SK-N-MC (cell line): ENCODE data around the gene PPP4R2.

ENCODE experiments used
- DNase-seq: peaks from one replicate; pipeline ENCODE4 v3.0.0-alpha.2; 2011; ENCODE audit warnings: low read depth, low spot score
- H3K27ac ChIP-seq: fragments of 200-600 bp; sonication (generic); 2 replicates; pipeline ENCODE4 v1.5.1; 2016; ENCODE audit warnings: mixed run types
- H3K36me3 ChIP-seq: fragments of 200-600 bp; sonication (generic); 2 replicates; pipeline ENCODE4 v1.6.1; 2017; ENCODE audit warnings: antibody characterized with exemption, low read length, mixed read lengths; ENCODE audit not compliant: insufficient read depth
- H3K4me3 ChIP-seq: fragments of 200-600 bp; sonication (generic); 2 replicates; pipeline ENCODE4 v1.5.1; 2016
- H3K9ac ChIP-seq: fragments of 200-600 bp; sonication (generic); 2 replicates; pipeline ENCODE4 v1.8.0; 2017; ENCODE audit warnings: mixed run types, mixed read lengths; ENCODE audit not compliant: insufficient read length
- H3K9me3 ChIP-seq: fragments of 200-600 bp; sonication (generic); 2 replicates; pipeline ENCODE4 v1.6.1; 2017; ENCODE audit warnings: low read depth, mild to moderate bottlenecking, antibody characterized with exemption, low read length, moderate library complexity, mixed read lengths
- EZH2 ChIP-seq: fragments of 200-600 bp; sonication (generic); IDR thresholded peaks from one replicate; pipeline ENCODE4 v1.6.1; 2017; ENCODE audit warnings: antibody characterized with exemption
- FOXP2 ChIP-seq: optimal IDR thresholded peaks from 2 replicates; pipeline ENCODE3; 2011; ENCODE audit warnings: mild to moderate bottlenecking, moderate library complexity; ENCODE audit not compliant: insufficient read depth; ENCODE audit errors: extremely low read length, control extremely low read depth
- POLR2AphosphoS5 ChIP-seq: IDR thresholded peaks from 2 replicates; pipeline ENCODE4 v1.6.1; 2012; ENCODE audit warnings: mild to moderate bottlenecking, low read depth, low read length, borderline replicate concordance

The PPP4R2 gene

DNA sequence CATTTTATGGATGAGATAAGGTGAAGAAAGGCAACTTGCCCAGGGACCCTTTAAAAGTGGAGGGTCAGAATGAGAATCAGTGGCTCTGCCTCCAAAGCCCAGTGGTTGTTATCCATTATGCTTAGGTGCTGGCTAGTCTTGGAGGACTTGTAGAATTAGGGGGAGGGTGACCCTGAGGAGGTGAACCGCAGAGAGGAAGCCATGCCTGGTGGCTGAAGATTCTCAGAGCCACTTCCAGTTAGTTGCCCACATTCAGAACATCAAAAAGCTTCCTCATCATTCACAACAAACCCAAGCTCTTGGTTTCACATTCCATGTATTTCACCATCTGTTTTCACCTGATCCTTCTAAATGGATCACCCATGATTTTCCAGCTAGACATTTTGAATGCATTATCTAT lies 76.0 kb downstream of the PPP4R2 start:
- Histone ChIP-seq H3K27ac (no peak overlapping the region), H3K4me3 (no peak overlapping the region), H3K9me3 (no peaks in the 10 kb centered on the region), H3K36me3 (no peaks in the 10 kb centered on the region), H3K9ac (no peak overlapping the region)
- TF ChIP-seq FOXP2 (no peak), EZH2 (no peak), POLR2AphosphoS5 (no peak)
- no peak for DNase-seq

DNA sequence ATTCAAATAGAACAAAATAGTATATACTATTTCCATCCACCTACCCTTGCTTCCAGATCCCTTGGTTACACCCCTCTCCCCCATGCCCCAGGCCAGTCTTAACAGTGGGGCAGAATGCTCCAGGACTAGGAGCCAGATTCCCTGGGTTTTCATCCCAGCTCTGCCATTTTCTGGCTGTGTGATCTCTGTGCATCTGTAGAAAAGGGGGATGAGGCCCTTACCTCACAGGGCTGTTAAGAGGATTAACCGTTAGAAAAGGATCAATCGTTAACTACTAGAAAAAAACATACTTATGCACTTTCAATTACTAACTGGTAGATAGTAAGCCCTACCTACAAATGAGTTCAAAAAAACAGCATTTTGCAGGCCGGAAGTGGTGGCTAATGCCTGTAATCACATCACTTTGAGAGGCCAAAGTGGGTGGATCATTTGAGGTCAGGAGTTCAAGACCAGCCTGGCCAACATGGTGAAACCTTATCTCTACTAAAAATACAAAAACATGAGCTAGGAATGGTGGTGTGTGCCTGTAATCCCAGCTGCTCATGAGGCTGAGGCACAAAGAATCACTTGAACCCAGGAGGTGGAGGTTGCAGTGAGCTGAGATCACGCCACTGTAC lies 76.6 kb downstream of the PPP4R2 start:
- no peak overlapping the region for H3K27ac ChIP-seq

DNA sequence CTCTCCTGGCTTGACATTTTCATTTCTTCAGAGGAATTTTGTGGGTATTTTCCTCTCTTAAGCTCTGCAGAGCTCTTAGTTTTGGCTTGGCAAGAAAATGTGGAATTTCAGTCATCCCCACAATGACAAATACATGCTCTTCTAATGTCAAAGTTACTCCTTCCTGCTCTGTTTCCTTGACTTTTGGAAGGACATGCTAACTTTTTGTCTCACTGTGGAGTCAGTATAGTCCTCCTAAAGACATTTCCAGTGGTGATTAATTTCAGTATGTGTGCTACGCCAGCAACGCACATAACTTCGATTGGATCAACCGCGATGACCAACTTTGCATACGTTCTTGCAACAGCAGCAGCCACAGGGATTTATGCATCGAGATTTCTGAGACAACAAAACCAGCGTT lies 78.2 kb downstream of the PPP4R2 start:
- Histone ChIP-seq H3K27ac (no peak overlapping the region), H3K9me3 (no peaks in the 10 kb centered on the region), H3K9ac (no peak overlapping the region), H3K4me3 (no peak overlapping the region), H3K36me3 (no peaks in the 10 kb centered on the region)
- DNase-seq = no peak
- TF ChIP-seq EZH2 (no peak), POLR2AphosphoS5 (no peak), FOXP2 (no peak)

More for the DNA sequence above, 76.6 kb downstream of the PPP4R2 start:
- Histone ChIP-seq H3K36me3 (no peaks in the 10 kb centered on the region), H3K9me3 (no peaks in the 10 kb centered on the region), H3K4me3 (no peak overlapping the region), H3K9ac (no peak overlapping the region)
- no peak for TF ChIP-seq POLR2AphosphoS5
- DNase-seq = no peak

DNA sequence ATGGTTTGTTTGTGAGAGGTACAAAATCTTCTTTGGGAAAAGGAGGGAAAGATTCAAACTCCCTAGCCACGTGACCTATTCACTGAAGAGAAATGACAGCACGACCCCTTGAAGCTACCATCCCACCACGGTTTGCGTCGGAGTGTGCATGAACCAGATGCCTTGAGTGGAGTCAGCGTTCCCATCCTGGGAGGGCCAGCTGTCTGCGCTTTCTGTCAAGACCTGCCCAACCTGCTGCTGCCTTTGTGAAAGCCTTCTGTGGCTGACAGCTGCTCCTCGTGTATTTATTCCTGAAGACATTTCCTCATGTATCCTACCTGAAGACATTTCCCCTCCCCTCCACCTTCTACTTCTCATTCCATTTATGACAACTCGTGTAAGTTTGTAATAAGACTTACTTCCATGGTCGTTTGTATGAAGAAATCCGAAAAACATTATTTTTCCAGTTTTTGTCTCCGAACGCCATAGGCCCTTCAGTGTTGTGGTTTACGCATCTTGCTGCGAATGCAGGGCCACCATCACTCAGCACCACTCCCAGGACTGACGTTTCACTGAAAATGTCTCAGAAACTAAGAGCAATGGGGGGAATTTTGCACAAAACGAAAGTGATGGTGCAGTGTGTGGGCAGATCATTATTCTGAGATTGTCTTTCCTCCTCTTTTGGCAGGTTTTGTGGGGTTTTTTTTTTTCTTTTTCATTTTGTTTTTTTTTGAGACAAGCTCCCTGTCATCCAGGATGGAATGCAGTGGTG lies 83.8 kb downstream of the PPP4R2 start:
- H3K27ac ChIP-seq = no peak overlapping the region
- H3K9ac ChIP-seq = no peak overlapping the region
- H3K36me3 ChIP-seq = no peaks in the 10 kb centered on the region
- H3K9me3 ChIP-seq = no peaks in the 10 kb centered on the region
- DNase-seq = no peak
- H3K4me3 ChIP-seq = no peak overlapping the region
- TF ChIP-seq FOXP2 (no peak), EZH2 (no peak), POLR2AphosphoS5 (no peak)

DNA sequence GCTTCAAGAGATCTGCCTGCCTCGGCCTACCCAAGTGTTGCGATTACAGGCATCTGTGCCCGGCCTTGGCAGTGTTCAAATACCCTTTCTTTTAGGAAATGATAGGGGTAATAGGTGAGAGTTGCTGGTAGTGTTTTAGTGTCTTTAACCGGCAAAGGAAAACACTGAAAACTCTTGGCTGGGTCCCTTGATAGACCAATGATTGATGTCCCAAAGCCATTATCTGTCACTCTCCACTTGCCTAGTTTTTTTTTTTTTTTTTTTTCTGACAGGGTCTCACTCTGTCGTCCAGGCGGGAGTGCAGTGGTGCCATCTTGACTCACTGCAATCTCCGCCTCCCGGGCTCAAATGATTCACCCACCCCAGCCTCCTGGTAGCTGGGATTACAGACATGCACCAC lies 84.5 kb downstream of the PPP4R2 start:
- DNase-seq = no peak
- H3K36me3 ChIP-seq = no peaks in the 10 kb centered on the region
- TF ChIP-seq FOXP2 = no peak

DNA sequence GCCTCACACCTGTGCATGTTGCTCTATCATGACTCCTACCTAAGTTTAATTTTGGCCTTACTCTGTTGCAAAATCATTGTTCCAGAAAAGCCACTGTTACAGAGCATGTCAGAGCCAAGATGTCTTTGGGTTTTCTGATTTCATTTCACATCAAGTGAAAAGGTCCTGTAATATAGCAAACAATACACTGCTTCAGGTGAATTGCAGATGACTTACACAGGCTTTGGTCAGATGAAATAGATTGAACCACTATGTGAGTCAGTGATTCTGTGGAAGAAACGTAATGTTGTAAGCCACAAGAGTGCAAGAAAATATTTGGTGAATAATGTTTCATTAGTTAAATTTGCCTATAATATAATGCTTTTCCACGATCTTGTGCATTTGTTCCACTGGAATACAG lies 87.6 kb downstream of the PPP4R2 start:
- H3K27ac ChIP-seq = no peak overlapping the region
- DNase-seq = no peak
- no peaks in the 10 kb centered on the region for H3K9me3 ChIP-seq
- H3K4me3 ChIP-seq = no peak overlapping the region
- no peak overlapping the region for H3K9ac ChIP-seq
- no peak for TF ChIP-seq FOXP2
- TF ChIP-seq POLR2AphosphoS5 = no peak
- no peak for TF ChIP-seq EZH2
- no peaks in the 10 kb centered on the region for H3K36me3 ChIP-seq

More for the DNA sequence above, 84.5 kb downstream of the PPP4R2 start:
- H3K9ac ChIP-seq = no peak overlapping the region
- no peak overlapping the region for H3K4me3 ChIP-seq
- H3K9me3 ChIP-seq = no peaks in the 10 kb centered on the region
- H3K27ac ChIP-seq = no peak overlapping the region

DNA sequence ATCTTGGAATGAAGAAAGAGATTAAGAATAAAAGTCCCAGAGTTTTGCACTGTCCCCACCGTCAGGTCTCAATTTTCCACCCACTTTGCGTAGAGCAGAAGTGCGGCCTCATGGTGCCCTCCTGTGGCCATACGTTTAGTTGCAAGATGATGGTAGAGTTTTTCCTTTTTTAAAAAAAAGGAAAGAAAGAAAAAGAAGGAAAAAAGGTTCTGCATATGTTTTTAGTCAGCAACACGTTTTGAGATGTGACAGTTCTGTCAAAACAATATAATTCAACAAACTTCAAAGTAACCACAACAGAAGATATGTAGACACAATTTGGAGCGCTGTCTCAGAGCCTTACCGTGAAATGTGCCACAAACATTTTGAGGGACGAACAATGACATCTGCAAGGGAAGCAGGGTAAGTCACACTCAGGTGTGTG lies 89.5 kb downstream of the PPP4R2 start:
- H3K9me3 ChIP-seq = no peaks in the 10 kb centered on the region
- H3K27ac ChIP-seq = no peak overlapping the region
- no peak overlapping the region for H3K9ac ChIP-seq
- DNase-seq = no peak
- TF ChIP-seq EZH2 (no peak), FOXP2 (no peak), POLR2AphosphoS5 (no peak)
- H3K36me3 ChIP-seq = no peaks in the 10 kb centered on the region
- H3K4me3 ChIP-seq = no peak overlapping the region

DNA sequence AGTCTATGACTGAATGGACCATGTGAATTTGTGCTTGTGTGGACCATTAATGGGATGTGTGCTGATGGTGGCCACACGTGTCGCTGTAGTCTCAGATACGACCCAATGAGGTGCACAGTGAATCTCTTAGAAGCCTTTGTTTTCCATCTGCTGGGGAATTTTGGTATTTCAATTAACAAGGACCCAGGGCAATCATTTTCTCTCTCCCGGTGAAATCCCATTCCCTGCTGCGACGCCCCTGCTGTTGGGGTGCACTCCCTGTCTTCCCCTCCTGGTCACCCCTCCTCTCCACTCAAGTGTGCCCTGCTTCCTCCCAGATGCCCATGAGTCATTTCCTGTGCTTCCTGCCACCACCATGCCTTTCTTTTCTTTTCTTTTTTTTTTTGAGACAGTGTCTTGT lies 97.5 kb downstream of the PPP4R2 start:
- no peak overlapping the region for H3K27ac ChIP-seq
- H3K9ac ChIP-seq = no peak overlapping the region
- no peaks in the 10 kb centered on the region for H3K36me3 ChIP-seq
- H3K9me3 ChIP-seq = no peaks in the 10 kb centered on the region
- DNase-seq = no peak
- TF ChIP-seq EZH2 (no peak), POLR2AphosphoS5 (no peak), FOXP2 (no peak)
- no peak overlapping the region for H3K4me3 ChIP-seq

DNA sequence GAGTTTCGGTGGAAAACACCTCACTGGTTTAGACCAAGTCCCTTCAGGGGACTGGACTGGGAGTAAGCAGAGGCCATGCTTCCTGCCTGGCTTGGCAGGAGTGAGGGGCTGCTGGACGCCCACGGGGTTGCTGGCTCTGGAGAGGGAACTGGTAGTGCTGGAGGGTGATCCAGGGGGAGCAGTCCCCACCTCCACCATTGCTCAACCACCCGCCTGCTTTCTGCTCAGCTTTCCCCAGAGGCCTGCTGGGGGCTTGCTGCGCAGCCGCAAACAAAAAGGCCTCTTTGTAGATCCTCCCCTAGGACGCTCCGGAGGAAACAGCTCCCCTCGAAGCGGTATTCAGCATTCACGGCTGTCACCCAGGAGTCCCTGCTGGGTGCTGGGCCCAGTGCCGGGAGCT lies 98.3 kb downstream of the PPP4R2 start:
- no peak for DNase-seq
- Histone ChIP-seq H3K27ac (no peak overlapping the region), H3K4me3 (no peak overlapping the region), H3K36me3 (no peaks in the 10 kb centered on the region), H3K9ac (no peak overlapping the region), H3K9me3 (no peaks in the 10 kb centered on the region)
- TF ChIP-seq FOXP2 (no peak), EZH2 (no peak), POLR2AphosphoS5 (no peak)
